ENCODE data around the gene RTBDN.

The RTBDN gene

DNA sequence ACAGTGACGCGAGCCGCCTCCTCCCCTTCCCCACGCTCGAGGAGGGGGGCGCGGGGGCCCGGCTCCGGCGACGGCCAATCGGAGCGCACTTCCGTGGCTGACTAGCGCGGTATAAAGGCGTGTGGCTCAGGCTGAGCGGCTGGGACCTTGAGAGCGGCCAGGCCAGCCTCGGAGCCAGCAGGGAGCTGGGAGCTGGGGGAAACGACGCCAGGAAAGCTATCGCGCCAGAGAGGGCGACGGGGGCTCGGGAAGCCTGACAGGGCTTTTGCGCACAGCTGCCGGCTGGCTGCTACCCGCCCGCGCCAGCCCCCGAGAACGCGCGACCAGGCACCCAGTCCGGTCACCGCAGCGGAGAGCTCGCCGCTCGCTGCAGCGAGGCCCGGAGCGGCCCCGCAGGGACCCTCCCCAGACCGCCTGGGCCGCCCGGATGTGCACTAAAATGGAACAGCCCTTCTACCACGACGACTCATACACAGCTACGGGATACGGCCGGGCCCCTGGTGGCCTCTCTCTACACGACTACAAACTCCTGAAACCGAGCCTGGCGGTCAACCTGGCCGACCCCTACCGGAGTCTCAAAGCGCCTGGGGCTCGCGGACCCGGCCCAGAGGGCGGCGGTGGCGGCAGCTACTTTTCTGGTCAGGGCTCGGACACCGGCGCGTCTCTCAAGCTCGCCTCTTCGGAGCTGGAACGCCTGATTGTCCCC, 42.9 kb downstream of the RTBDN start, which contains the start of gene JUNB:
TSS of gene JUNB (plus strand) at position 142 of the 706 bp plus-strand sequence. CDS start at position 428, 286 bp downstream.
- DNase-seq, result peak; percentile 96 to 97

DNA sequence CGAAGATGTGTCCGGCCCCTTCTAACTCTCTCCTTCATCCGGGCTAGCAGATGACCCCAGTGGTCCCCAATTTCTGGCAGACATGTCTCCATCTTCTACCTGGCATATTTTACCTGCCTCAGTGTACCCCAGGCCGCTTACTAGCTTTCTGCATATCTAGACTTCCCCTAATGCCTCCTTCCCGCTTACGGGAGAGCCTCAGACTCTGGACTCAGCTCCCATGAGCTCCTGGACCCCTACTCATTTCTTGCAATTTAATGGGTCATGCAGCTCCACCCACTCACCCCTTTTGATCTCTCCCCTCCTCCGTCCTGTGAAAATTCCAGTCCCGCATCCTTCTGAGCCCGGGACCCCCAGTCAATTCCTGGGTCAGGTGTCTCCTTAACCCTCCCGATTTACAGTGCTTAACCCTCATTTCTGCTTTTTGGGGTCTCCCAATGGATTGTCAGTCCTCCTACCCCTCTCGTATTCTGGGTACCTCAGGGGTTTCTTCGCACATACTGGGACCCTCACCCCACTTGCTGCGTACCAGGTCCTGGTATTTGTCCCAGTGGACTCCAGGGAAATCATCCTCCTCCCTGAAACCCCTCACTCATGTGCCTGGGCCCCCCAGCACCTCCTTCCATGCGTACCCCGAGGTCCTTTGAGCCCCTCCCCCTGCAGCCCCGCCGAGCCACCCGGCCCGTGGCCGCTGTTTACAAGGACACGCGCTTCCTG, 43.6 kb downstream of the RTBDN start:
- peak in 1 of 2 experiments; percentile 33 for DNase-seq

DNA sequence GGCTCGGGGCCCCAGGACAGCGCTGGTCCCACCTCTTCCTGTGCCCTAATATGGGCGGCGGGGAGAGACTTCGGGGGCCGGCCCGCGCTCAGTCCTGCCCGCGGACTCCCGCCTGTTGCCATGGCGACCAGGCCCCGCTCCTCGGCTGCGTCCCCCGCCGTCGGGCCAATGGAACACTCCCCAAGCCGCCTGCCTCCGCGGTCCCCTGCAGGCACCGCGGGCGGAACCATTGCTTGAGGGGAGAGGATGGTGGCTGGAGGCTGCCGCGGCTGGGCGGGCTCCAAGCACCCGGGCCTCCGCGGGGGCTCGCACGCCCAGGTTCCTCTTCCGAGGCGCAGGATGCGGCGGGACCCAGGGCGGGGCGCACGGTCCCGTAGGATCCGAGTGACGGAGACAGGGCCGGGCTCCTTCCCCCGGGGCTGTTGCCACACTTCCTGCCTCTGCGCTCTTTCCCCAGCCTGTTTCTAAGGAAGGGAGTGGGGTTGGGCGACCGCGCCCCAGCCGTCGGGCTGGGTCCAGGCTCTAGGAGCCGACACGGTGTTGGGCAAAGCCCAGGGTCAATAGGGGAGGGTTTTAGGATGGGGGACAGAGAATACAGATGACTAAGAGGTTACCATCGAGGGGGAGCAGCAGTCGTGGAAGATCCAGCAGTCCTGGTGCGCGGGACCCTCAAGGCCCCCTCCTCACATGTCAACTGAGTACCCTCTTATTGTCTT, 44.3 kb downstream of the RTBDN start:
- DNase-seq, result peak; percentile 97

DNA sequence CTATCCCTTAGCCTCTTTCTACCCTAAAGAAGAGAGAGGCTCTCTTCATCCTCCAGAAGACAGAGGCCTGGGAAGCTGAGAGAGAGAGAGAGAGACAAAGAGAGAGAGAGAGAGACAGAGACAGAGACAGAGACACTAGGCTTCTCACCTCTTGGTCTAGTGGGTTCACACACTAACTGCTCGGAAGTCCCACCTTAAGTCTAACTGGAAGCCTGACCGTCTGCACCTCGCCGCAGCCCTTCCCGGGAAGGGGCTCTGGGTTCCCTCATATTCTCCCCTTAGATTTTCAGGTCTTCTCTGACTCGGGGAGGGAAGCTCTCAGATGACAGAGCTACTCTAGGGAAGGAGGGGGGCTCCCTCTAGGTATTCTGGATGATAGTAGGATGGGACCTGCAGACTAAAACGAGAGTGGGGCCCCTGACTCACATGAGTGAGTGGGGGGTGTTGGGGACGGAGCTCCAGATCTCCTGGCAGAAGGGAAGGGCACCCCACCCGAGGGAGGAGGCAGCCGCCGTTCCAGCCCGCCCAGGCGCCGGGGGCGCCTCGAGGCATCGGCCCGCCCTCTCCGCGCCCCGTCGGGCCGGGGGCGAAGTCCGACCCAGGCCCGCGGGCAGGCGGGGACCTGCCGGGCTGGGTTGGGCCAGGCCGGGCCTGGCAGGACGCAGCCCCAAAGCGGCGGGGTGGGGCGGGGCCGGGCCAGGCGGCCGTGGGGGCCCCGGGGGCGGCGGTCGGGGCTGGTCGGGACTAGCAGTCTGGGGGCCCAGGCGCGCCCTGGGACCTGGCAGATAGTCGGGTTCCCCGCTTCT, 45.1 kb downstream of the RTBDN start:
- peak; percentile 56 to 61 for DNase-seq

DNA sequence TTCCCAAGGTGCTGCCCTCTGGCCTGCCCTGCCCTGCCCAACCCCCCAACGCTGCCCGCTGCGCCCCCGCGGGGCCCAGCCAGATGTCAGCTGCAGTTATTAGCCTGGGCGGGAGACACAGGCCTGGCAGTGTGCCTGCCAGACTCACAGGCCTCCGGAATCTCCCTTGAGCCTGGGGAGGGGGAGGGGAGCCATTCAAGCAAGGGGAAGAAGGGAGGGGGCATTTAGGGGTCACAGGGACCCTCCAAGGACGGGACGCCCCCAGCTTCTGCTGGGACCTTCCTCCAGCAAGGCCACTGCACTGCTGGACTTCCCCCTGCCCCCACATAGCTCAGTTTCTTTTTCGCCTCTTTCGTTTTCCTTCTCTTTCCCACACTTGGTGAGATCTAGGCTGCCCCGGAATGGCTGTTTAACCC, 45.7 kb downstream of the RTBDN start:
- DNase-seq, result peak; percentile 60 to 69

DNA sequence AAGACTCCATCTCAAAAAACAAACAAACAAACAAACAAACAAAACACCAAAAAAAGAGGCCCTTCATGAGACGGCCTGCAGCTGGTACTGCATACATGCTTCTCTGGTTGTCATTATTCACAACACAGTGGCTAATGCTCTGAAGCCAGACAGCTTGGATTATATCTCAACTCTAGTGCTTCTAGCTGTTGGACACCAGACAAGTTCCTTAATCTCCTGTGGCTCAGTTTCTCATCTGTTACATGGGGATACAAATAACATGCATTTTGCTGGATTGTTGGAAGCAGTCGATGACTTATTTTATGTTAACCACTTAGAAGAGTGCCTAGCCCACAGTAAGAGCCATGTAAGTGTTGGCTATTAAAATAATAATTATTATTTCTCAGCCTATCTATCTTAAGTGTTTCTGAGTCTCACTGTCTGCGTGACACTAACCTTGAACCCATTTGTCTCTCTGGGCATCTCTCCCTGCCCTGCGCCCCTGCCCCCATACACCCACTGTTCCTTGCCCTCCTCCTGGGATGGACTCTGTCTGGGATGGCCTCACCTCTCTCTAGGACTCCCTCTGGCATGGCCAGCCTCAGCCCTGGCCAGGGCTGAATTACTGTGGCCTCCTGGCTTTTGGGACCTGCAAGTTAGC, 46.2 kb downstream of the RTBDN start:
- no peak for DNase-seq

DNA sequence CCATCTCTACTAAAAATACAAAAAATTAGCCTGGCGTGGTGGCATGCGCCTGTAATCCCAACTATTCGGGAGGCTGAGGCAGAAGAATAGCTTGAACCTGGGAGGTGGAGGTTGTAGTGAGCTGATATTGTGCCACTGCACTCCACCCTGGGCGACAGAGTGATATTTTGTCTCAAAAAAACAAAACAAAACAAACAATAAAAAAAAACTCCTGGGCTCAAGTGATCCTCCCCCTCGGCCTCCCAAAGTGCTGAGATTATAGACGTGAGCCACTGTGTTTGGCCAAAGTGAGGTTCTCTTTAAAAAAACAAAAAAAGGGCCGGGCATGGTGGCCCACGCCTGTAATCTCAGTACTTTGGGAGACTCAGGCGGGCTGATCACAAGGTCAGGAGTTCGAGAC, 46.9 kb downstream of the RTBDN start:
- no peak for DNase-seq

DNA sequence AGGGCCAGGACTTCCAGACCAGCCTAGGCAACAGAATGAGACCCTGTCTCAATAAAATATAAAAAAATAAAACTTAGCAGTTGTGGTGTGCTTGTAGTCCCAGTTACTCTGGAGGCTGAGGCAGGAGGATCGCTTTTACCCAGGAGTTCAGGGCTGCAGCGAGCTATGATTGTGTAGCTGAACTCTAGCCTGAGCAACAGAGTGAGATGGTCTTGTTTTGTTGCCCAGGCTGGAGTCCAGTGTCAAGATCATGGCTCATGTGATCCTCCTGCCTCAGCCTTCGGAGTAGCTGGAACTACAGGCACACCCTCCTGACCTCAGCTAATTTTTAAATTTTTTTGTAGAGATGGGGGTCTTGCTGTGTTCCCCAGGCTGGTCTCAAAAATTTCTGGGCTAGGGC, 47.4 kb downstream of the RTBDN start:
- DNase-seq, result no peak

DNA sequence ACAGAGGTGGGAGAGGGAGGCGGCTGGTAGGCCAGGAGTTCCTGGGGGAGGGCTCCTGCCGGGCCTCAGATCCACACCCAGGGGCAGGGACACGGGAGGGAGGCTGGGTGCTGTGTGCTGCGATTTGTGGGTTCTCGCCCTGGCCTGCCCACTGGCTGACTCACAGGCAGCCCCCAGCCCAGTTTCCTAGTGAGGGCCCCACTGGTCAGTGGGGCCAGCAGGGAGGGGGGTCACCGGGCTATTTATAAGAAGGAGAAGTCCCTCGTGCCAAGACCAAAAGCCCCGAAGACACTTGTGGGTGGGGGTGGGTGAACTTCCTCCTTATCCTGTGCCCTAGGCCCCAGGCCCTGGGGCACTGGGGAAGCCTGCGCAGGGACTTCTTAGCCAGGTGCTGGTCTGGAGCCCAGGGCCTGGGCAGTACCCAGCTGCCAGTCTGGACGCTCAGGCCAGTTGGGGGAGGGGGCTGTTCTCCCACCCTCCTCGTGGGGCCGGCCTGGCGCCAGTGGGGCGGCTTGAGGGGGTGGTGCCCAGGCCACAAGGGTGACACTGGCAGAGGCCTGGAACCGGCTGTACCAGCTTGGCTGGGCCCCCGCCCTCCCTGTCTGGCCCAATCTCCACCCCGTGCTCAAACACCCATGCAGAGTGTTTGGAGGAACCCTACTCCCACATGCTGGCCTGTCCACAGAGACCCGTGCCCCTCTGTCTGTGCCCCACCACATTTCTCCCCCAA, 48.1 kb downstream of the RTBDN start:
- DNase-seq, result peak in 1 of 2 experiments; percentile 29

DNA sequence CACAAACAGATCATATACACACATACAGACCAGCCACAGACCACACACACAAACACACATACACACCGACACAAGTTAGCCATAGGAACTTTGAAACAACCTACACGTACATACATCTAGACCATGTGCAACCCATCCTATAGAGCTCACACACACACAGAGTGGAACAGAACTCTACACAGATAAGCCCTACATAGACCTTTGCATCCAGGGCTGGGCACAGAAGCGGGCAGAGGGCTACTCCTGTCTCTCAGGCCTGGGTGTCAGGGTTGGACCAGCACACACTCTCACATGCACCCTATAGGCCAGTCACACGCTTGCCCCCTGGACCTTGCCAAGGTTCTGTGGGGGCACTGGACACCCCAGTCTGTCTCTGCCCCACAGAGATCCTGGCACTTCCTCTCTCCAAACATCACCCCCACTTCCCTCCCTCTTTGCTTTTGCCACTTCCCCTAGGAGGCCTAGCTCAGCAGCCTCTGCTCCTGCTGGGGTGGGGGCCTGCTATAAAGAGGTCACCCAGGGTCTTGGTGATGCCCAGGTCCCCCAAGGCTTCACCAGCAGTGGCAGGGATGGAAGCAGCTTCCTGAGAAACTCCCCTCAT, 48.8 kb downstream of the RTBDN start:
- DNase-seq, result peak in 1 of 2 experiments; percentile 24

DNA sequence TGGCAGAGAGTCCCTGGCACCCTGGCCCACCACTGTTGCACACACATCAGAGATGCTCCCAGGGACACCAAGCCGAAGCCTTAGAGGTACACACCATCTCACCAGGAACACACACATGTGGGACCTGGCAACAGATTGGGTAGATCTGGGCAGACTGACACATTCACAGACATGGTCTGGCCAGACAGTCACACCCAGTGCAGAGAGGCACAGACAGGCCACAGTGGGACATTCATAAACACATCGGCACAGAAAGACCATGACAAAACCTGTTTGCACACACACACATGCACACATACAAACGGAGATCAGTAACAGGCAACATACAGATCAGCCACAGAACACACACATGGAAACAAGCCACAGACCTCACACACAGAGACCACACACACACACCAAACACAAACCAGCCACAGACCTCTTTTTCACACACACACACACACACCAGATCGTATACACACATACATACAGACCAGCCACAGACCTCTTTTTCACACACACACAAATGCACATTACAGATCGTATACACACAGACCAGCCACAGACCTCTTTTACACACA, 49.4 kb downstream of the RTBDN start:
- DNase-seq, result peak; percentile 27 to 39

DNA sequence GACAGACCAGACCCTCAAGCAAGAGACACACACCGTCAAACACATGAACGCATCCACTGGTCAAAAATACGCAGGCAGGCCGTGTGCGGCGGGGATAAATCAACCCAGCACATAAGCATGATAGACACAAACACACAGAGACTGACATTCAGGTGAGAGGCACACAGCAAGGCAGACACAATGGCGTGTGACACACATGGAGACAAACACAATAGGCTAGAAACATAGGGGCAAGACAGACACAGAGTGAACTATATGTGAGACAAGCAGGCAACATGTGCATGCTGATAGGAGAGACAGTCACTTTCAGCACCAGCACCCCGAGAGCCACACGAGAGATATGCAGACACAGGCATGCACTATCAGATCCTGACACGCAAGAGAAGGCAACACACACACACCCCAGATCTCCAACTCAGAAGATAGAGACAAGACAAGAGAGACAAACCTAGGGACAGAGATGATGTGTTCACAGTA, 49.9 kb downstream of the RTBDN start:
- DNase-seq, result no peak

DNA sequence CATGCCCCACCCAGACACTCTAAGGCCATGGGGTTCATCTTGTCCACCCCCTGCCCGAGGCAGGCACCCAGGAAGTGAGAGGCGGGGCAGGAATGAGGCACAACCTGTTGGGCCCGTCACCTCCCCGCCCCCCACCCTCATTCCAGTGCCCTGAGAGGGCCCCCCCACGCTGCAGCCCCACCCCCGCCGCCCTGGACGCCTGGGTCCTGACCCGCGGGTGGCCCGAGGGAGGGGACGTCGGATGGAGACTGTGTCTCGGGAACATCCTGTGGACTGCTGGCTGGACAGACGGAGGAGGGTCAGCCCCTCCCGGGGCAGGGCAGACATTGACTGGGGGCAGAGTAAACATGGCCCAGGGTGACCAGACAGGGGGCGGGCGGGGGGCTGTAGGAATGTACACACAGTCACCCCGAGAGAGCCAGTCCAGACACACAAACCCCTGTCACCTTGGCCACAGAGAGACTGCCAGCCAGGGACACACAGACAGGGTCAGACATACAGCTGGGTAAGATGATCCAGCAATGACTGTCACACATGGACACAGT, 50.5 kb downstream of the RTBDN start:
- DNase-seq, result peak; percentile 43 to 48

DNA sequence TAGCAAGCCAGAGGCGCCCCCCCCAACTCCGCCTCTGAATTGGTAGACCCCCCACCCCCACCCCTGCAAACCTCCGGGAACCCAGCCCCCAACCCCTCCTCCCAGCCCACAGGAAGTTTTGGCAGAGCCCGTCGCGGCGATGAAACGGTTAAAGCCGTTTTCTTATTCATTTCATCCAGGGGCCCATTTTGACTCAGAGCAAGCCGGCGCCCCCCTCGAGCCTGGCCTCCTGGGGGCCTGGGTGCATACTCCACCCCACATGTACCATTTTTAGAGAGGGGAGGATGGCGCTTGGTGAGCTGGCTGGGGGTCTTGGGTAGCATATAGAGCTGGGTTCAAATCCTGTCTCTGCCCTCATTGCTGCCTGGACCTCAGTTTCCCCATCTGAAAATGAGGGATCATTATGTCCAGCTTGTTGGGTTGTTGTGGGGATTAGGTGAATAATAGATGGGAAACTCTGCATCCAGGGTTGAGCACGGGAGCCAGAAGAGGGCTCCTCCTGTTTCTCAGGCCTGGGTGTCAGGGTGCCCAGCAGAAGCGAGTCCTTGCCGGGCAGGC, 51.0 kb downstream of the RTBDN start:
- peak; percentile 76 to 83 for DNase-seq

DNA sequence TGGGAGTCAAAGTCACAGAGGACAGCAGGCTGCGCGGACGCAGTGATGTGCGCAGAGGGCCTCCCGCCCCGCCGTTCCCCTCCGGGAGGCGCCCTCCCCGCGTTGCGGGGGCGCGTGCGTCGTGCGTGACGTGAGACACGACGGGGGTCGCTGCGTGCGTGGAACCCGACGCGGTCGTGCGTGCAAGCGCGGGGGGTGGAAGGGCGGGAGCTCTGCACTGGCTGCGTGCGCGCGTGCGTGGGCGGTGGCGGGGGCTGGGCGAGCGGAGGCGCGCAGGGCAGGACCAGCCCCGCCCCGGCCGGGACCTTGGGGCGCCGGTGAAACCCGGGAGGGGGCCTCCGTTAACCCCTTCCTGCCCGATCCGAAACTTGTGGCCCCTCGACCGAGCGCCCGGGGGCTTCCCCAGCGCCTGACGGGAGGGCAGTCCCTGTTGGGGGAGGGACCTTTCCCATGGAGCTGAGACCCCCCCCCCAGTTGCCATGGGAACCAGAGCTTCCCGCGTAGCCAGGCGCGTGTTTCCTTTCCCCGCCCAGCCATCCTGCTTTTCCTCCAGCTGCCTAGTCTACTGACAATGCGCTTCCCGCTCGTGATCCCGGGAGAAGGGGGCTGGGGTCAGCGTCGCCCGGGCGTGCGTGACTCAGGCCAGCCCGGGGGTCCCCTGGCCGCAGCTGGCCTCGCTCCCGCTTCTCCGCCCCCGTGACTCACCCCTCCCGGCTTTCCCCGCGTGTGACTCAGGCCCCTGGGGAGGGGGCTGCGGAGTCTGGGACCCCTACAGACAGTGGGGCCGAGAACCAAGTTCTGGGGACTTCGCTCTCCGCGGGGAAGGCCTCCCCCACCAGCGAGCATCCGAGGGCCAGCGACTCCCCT, 51.7 kb downstream of the RTBDN start:
- peak; percentile 92 for DNase-seq

DNA sequence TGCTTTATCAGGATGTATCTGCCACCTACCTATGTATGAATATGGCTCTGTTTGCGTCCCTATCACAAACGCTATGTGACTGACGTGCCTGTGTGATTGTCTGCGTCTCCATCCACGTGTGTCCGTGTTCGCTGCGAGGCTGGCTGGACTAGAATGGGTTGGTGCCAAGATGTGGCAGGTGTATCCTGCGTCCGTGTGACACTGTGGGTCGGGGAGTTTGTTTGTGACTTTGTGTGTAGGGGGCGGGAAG, 52.3 kb downstream of the RTBDN start:
- no peak for DNase-seq

DNA sequence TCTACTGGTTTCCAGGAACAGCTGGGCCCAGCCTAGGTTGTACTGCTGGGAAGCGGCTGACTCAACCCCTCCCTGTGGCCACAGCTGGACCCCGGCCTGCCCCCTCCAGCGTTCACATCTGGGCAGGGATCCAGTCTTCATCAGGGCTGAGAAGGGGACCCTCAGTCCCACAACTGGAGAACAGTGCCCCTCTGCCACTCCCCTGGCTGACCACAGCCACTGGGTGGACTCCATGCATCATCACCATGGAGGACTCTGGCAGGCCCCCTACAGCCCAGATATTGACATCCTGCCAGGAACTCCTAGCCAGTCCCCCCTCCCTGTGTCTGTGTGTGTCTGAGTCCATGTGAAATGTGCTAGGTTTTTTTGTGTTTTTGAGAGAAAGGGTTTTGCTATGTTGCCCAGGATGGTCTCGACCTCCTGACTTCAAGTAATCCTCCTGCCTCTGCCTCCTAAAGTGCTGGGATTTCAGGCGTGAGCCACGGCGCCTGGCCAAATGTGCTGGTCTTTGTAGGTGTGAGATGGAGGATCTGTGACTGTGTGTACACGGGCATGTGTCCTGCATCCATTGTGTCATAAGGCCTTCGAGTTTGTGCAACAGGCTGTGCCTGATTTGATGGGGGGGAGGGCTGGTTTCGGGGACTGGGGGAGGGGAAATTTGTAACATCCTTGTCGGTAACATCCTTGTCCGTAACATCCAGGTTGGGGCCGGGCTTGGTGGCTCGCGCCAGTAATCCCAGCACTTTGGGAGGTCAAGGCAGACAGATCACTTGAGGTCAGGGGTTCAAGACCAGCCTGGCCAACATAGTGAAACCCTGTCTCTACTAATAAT, 55.0 kb downstream of the RTBDN start:
- no peak for DNase-seq

DNA sequence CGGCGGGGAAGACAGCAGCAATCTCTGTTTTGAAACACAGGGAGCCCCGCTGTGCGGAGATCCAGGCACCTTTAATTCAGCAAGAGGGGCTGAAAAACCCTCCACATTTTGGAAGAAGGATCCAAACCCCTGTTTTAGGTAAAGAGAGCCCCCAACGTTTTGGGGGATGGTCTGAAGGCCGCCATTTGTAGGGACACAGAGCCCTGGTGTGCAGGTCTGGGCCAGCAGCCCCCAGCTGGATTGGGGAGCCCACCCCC, 55.5 kb downstream of the RTBDN start:
- no peak for DNase-seq

All from activated CD4-positive, alpha-beta T cell treated with anti-CD3 and anti-CD28 coated beads, Interleukin-2, amount 50 U/mL, for 48 hours (primary cell).